Hepatocyte (in vitro differentiated cells): ENCODE data around the gene KIAA0513. TPM values are rescaled to one million over a fixed set of nuclear protein-coding genes. Genes with fewer than 3 reads are reported as not detected.

Experiments
- DNase-seq: peaks from one replicate; pipeline ENCODE4 v3.0.0-alpha.2; 2016; ENCODE audit warnings: low spot score
- H2AFZ ChIP-seq: fragments of 200-600 bp; sonication (generic); 2 replicates; pipeline ENCODE4 v1.6.0; 2016; ENCODE audit warnings: antibody characterized with exemption, mild to moderate bottlenecking
- H3K27ac ChIP-seq: fragments of 200-600 bp; sonication (generic); 2 replicates; pipeline ENCODE4 v1.5.1; 2016; ENCODE audit warnings: mild to moderate bottlenecking
- H3K27me3 ChIP-seq: fragments of 200-600 bp; sonication (generic); 2 replicates; pipeline ENCODE4 v1.6.1; 2016
- H3K36me3 ChIP-seq: fragments of 200-600 bp; sonication (generic); replicated peaks from 2 replicates; pipeline ENCODE4 v1.5.1; 2016; ENCODE audit warnings: low read depth; ENCODE audit not compliant: insufficient read depth
- H3K4me1 ChIP-seq: fragments of 200-600 bp; sonication (generic); 2 replicates; pipeline ENCODE4 v1.5.1; 2016; ENCODE audit warnings: mild to moderate bottlenecking, moderate library complexity; ENCODE audit not compliant: insufficient read depth
- H3K4me2 ChIP-seq: fragments of 200-600 bp; sonication (generic); 2 replicates; pipeline ENCODE4 v1.6.0; 2016
- H3K4me3 ChIP-seq: fragments of 200-600 bp; sonication (generic); 2 replicates; pipeline ENCODE4 v1.5.1; 2016; ENCODE audit warnings: mild to moderate bottlenecking
- H3K79me2 ChIP-seq: fragments of 200-600 bp; sonication (generic); 2 replicates; pipeline ENCODE4 v1.6.0; 2017; ENCODE audit warnings: mild to moderate bottlenecking
- H3K9me2 ChIP-seq: fragments of 200-600 bp; sonication (generic); replicated peaks from 2 replicates; pipeline ENCODE4 v1.6.0; 2017; ENCODE audit warnings: mild to moderate bottlenecking; ENCODE audit not compliant: insufficient read depth
- H3K9me3 ChIP-seq: fragments of 200-600 bp; sonication (generic); 2 replicates; pipeline ENCODE4 v1.5.1; 2016; ENCODE audit warnings: low read depth, mild to moderate bottlenecking
- H4K20me1 ChIP-seq: fragments of 200-600 bp; sonication (generic); 2 replicates; pipeline ENCODE4 v1.6.0; 2016; ENCODE audit warnings: mild to moderate bottlenecking; ENCODE audit not compliant: insufficient read depth, poor library complexity, severe bottlenecking
- CTCF ChIP-seq: fragments of 200-600 bp; sonication (generic); IDR thresholded peaks from 2 replicates; pipeline ENCODE4 v1.5.1; 2016; ENCODE audit warnings: antibody characterized with exemption, mild to moderate bottlenecking; ENCODE audit not compliant: poor library complexity
- EZH2 ChIP-seq: fragments of 200-600 bp; sonication (generic); IDR thresholded peaks from 2 replicates; pipeline ENCODE4 v1.6.1; 2016; ENCODE audit warnings: antibody characterized with exemption, mild to moderate bottlenecking, borderline replicate concordance
- EZH2phosphoT487 ChIP-seq: fragments of 200-600 bp; sonication (generic); IDR thresholded peaks from one replicate; pipeline ENCODE4 v1.6.1; 2018; ENCODE audit warnings: antibody characterized with exemption, mild to moderate bottlenecking, low read depth, moderate library complexity; ENCODE audit not compliant: unreplicated experiment, severe bottlenecking
- WGBS: methylation state at CpG from one replicate; pipeline ENCODE4 v1.1.6; 2016; ENCODE audit warnings: low lambda C conversion rate; ENCODE audit errors: missing lambda C conversion rate; 5-methylcytosine and 5-hydroxymethylcytosine counted together
- polyA plus RNA-seq: library from polyadenylated mRNA; unstranded; fragments of >200 nt; fragmentation: Nextera tagmentation; extraction: Ambion mirVana; gene quantifications from 2 replicates; pipeline ENCODE4 v1.2.1, GENCODE V29; 2016
- total RNA-seq: library from RNA; depleted of rRNA; stranded (reverse); fragments of >200 nt; gene quantifications from 2 replicates; pipeline ENCODE4 v1.2.3, GENCODE V29; 2014

KIAA0513 gene
- total and polyA plus RNA-seq, 2 experiments from 2014 or later: 10.1 to 14.9 TPM

- peaks cover 93% of the 10 kb centered on the region for H3K79me2 ChIP-seq
- 55% methylated on average over 10 of the region's 10 CpGs for WGBS
- DNase-seq: peak; percentile 72
- peaks cover 15% of the 10 kb centered on the region for H4K20me1 ChIP-seq
- peaks cover 74% of the 10 kb centered on the region for H3K4me1 ChIP-seq
- no peak overlapping the region for H3K4me3 ChIP-seq
- no peaks in the 10 kb centered on the region for H3K9me3 ChIP-seq
- no peak for TF ChIP-seq CTCF
- no peak for TF ChIP-seq EZH2
- TF ChIP-seq EZH2phosphoT487: no peak
- peak overlapping the region; percentile 92 for H3K27ac ChIP-seq
- H3K9me2 ChIP-seq: no peaks in the 10 kb centered on the region
- no peaks in the 10 kb centered on the region for H3K36me3 ChIP-seq
- H3K4me2 ChIP-seq: peak overlapping the region; percentile 62
- H3K27me3 ChIP-seq: no peaks in the 10 kb centered on the region
- no peak overlapping the region for H2AFZ ChIP-seq
Measured at GRCh38 chr16:85004587-85005205, 22.9 kb upstream of the KIAA0513 start.

GRCh38 chr16:85005285-85006069 lies 22.1 kb upstream of the KIAA0513 start:
- H3K36me3 ChIP-seq: no peaks in the 10 kb centered on the region
- no peak overlapping the region for H2AFZ ChIP-seq
- no peaks in the 10 kb centered on the region for H3K27me3 ChIP-seq
- no peak for TF ChIP-seq EZH2phosphoT487
- no peak for TF ChIP-seq EZH2
- no peak for TF ChIP-seq CTCF
- 71% methylated on average over 11 of the region's 11 CpGs for WGBS
- peak overlapping the region; percentile 62 for H3K4me2 ChIP-seq
- DNase-seq: no peak
- H4K20me1 ChIP-seq: peaks cover 18% of the 10 kb centered on the region
- H3K4me3 ChIP-seq: no peak overlapping the region
- H3K9me3 ChIP-seq: no peaks in the 10 kb centered on the region
- no peaks in the 10 kb centered on the region for H3K9me2 ChIP-seq
- H3K27ac ChIP-seq: peak overlapping the region; percentile 92
- peaks cover 95% of the 10 kb centered on the region for H3K79me2 ChIP-seq
- H3K4me1 ChIP-seq: peaks cover 74% of the 10 kb centered on the region

GRCh38 chr16:85006639-85007038 lies 21.0 kb upstream of the KIAA0513 start:
- H3K9me3 ChIP-seq: no peaks in the 10 kb centered on the region
- H4K20me1 ChIP-seq: peaks cover 18% of the 10 kb centered on the region
- peaks cover 94% of the 10 kb centered on the region for H3K79me2 ChIP-seq
- H3K27me3 ChIP-seq: no peaks in the 10 kb centered on the region
- no peak overlapping the region for H2AFZ ChIP-seq
- no peak overlapping the region for H3K27ac ChIP-seq
- H3K4me3 ChIP-seq: no peak overlapping the region
- TF ChIP-seq EZH2: no peak
- no peaks in the 10 kb centered on the region for H3K36me3 ChIP-seq
- DNase-seq: no peak
- WGBS: 94% methylated on average over 7 of the region's 7 CpGs
- no peaks in the 10 kb centered on the region for H3K9me2 ChIP-seq
- H3K4me1 ChIP-seq: peaks cover 62% of the 10 kb centered on the region
- no peak overlapping the region for H3K4me2 ChIP-seq
